Panc1 (cell line): Measurements from ENCODE around the gene NOL7. TPM values are rescaled to one million over a fixed set of nuclear protein-coding genes. Genes with fewer than 3 reads are reported as not detected.

ENCODE experiments used
- ATAC-seq: fragments of 200-7000 bp; cut with Tn5 transposase; 2 replicates; pipeline ENCODE4 v1.9.1; 2020; ENCODE audit warnings: mild to moderate bottlenecking, moderate library complexity
- BruUV-seq: library from RNA; stranded (reverse); fragments of 400-500 nt; replicated peaks from 2 replicates; lab custom pipeline; 2021; lab: Mats Ljungman, UMichigan
- CTCF ChIA-PET: fragments of 300-600 bp; sonication (Branson Sonifier 250); formaldehyde crosslinking; loops from one replicate; lab custom pipeline; 2022; ENCODE audit warnings: antibody characterized with exemption; lab: Charles Lee
- POLR2A ChIA-PET: fragments of 300-600 bp; sonication (Branson Sonifier 250); formaldehyde crosslinking; loops from one replicate; lab custom pipeline; 2022; ENCODE audit warnings: antibody characterized with exemption; lab: Charles Lee
- DNase-seq: peaks from one replicate; pipeline ENCODE4 v3.0.0-alpha.2; 2010; ENCODE audit warnings: low read depth, low spot score
- H3K27ac ChIP-seq: 2 replicates; pipeline ENCODE4 v1.5.1; 2011; ENCODE audit warnings: mild to moderate bottlenecking, low read length, inconsistent platforms
- H3K27me3 ChIP-seq: fragments of 200-500 bp; sonication (Bioruptor generic); 2 replicates; pipeline ENCODE4 v1.6.0; 2014; ENCODE audit warnings: low read length, inconsistent platforms; ENCODE audit not compliant: control insufficient read depth, insufficient read depth
- H3K36me3 ChIP-seq: fragments of 200-500 bp; sonication (Bioruptor generic); 2 replicates; pipeline ENCODE4 v1.5.1; 2014; ENCODE audit warnings: inconsistent platforms, mild to moderate bottlenecking, low read length, moderate library complexity; ENCODE audit not compliant: control insufficient read depth, insufficient read depth
- H3K4me1 ChIP-seq: 2 replicates; pipeline ENCODE4 v1.5.1; 2011; ENCODE audit warnings: inconsistent platforms, mild to moderate bottlenecking, low read length, moderate library complexity; ENCODE audit not compliant: control insufficient read depth, insufficient read depth
- H3K4me3 ChIP-seq, 2 experiments: 2 replicates each; pipeline ENCODE4 v1.5.1; 2011 to 2012; ENCODE audit warnings: low read depth in 2 of 2, low read length in 2 of 2, mild to moderate bottlenecking in 2 of 2, inconsistent platforms in 1 of 2, moderate library complexity in 1 of 2
- H3K9me3 ChIP-seq: fragments of 200-500 bp; sonication (Bioruptor generic); 2 replicates; pipeline ENCODE4 v1.5.1; 2014; ENCODE audit warnings: low read depth, mild to moderate bottlenecking, inconsistent platforms, low read length, moderate library complexity; ENCODE audit not compliant: control insufficient read depth, insufficient read depth
- POLR2AphosphoS5 ChIP-seq: IDR thresholded peaks from 2 replicates; pipeline ENCODE4 v1.6.1; 2012; ENCODE audit warnings: mild to moderate bottlenecking, low read depth, low read length, moderate library complexity
- SIN3A ChIP-seq: IDR thresholded peaks from 2 replicates; pipeline ENCODE4 v1.6.1; 2012; ENCODE audit warnings: low read depth, mild to moderate bottlenecking, low read length, moderate library complexity, borderline replicate concordance; ENCODE audit not compliant: insufficient read depth
- TCF7L2 ChIP-seq: IDR thresholded peaks from 2 replicates; pipeline ENCODE4 v1.6.1; 2011; ENCODE audit warnings: mild to moderate bottlenecking, low read depth, low read length, inconsistent platforms
- in situ Hi-C: cut with HindIII; loops from 2 replicates; pipeline ENCODE4 v1.10.0; 2016; ENCODE audit warnings: low sequenced_read_pairs, low pct_unique_long_range_greater_than_20kb
- intact Hi-C: fragments of 100-400 bp; cut with micrococcal nuclease; formaldehyde crosslinking; loops from one replicate; pipeline ENCODE4 v1.10.0; 2022; ENCODE audit not compliant: unreplicated experiment
- total RNA-seq: library from RNA; stranded (reverse); gene quantifications from one replicate; pipeline ENCODE4 v1.2.1, GENCODE V29; 2021; ENCODE audit not compliant: unreplicated experiment
- TF ChIP-seq, protein P1 (sequence below), 2 experiments: IDR thresholded peaks; 2 replicates each; pipeline ENCODE4 v1.6.1; 2011 to 2012; ENCODE audit warnings: low read depth in 2 of 2, control low read depth in 1 of 2, low read length in 1 of 2, mild to moderate bottlenecking in 1 of 2, moderate library complexity in 1 of 2; ENCODE audit not compliant: insufficient read depth in 1 of 2
- TF ChIP-seq, protein P2 (sequence below): fragments of 450-650 bp; IDR thresholded peaks from 2 replicates; pipeline ENCODE4 v1.5.1; 2017; ENCODE audit warnings: mild to moderate bottlenecking

NOL7 gene
- total RNA-seq, 1 experiment from 2014 or later, result 74.4 TPM

DNA sequence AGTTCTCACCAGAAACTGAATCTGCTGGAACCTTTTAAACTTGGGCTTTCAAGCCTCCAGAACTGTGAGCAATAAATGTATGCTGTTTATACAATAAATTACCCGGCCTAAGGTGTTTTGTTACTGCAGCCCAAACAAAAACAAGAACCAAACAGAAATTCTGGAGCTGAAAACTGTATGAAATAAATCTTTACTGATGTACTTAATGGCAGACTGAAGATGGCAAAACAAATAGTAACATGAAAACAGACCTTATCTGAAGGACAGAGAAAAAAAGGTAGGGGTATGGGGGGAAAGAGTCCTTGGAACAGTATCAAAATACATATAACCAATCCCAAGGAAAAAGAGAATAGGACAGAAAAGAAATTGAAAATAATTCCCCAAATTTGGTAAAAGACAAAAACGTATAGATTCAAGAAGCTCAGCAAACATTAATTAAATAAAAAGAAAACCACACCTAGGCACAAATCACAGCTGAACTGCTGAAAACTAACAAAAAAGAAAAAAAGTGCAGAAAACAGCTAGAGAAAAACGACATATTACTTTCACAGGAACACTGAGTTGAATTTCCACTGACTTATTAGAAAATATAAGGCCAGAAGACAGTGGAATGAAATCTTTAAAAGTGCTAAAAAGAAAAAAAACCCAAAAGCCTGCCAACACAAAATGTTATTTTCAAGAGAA is 47.7 kb downstream of the NOL7 start:
- ATAC-seq (no peak), DNase-seq (no peak)
- Histone ChIP-seq H3K4me1 (peaks cover 11% of the 10 kb centered on the region), H3K36me3 (no peaks in the 10 kb centered on the region), H3K27ac (no peak overlapping the region), H3K27me3 (no peaks in the 10 kb centered on the region), H3K4me3 (no peak overlapping the region), H3K9me3 (no peaks in the 10 kb centered on the region)
- ChIA-PET POLR2A (no interaction called here), CTCF (no interaction called here)
- BruUV-seq, result no TSS peak
- in situ Hi-C loops (no loop called here), intact Hi-C loops (no loop called here)
- TF ChIP-seq, protein P1, sequence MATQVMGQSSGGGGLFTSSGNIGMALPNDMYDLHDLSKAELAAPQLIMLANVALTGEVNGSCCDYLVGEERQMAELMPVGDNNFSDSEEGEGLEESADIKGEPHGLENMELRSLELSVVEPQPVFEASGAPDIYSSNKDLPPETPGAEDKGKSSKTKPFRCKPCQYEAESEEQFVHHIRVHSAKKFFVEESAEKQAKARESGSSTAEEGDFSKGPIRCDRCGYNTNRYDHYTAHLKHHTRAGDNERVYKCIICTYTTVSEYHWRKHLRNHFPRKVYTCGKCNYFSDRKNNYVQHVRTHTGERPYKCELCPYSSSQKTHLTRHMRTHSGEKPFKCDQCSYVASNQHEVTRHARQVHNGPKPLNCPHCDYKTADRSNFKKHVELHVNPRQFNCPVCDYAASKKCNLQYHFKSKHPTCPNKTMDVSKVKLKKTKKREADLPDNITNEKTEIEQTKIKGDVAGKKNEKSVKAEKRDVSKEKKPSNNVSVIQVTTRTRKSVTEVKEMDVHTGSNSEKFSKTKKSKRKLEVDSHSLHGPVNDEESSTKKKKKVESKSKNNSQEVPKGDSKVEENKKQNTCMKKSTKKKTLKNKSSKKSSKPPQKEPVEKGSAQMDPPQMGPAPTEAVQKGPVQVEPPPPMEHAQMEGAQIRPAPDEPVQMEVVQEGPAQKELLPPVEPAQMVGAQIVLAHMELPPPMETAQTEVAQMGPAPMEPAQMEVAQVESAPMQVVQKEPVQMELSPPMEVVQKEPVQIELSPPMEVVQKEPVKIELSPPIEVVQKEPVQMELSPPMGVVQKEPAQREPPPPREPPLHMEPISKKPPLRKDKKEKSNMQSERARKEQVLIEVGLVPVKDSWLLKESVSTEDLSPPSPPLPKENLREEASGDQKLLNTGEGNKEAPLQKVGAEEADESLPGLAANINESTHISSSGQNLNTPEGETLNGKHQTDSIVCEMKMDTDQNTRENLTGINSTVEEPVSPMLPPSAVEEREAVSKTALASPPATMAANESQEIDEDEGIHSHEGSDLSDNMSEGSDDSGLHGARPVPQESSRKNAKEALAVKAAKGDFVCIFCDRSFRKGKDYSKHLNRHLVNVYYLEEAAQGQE (IDR thresholded peaks at IDR 0.05; ENCODE audit: insufficient read depth in 1 of 2, low read depth in 2 of 2, low read length in 1 of 2), result no peak
- TF ChIP-seq SIN3A (no peak), TCF7L2 (no peak), POLR2AphosphoS5 (no peak)
- TF ChIP-seq, protein P2, sequence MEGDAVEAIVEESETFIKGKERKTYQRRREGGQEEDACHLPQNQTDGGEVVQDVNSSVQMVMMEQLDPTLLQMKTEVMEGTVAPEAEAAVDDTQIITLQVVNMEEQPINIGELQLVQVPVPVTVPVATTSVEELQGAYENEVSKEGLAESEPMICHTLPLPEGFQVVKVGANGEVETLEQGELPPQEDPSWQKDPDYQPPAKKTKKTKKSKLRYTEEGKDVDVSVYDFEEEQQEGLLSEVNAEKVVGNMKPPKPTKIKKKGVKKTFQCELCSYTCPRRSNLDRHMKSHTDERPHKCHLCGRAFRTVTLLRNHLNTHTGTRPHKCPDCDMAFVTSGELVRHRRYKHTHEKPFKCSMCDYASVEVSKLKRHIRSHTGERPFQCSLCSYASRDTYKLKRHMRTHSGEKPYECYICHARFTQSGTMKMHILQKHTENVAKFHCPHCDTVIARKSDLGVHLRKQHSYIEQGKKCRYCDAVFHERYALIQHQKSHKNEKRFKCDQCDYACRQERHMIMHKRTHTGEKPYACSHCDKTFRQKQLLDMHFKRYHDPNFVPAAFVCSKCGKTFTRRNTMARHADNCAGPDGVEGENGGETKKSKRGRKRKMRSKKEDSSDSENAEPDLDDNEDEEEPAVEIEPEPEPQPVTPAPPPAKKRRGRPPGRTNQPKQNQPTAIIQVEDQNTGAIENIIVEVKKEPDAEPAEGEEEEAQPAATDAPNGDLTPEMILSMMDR, result no peak

DNA sequence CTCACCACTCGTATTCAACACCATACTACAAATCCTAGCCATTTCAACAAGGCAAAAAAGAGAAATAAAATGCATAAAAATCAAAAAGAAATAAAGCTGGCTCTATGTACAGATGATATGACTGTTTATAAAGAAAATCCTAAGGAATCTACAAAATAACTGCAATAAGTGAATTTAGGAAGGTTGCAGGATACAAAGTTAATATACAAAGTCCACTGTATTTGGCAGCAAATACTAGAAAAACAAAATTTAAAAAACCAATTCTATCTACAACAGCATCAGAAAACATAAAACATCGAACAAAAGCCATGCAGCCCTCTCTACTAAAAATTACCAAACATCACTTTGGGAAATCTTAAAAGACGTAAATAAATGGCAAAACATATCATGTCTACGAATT is 48.9 kb downstream of the NOL7 start:
- Histone ChIP-seq H3K4me3 (no peak overlapping the region), H3K9me3 (no peaks in the 10 kb centered on the region), H3K4me1 (peaks cover 11% of the 10 kb centered on the region), H3K27ac (no peak overlapping the region), H3K36me3 (no peaks in the 10 kb centered on the region), H3K27me3 (no peaks in the 10 kb centered on the region)
- TF ChIP-seq, protein P1 (IDR thresholded peaks at IDR 0.05; ENCODE audit: insufficient read depth in 1 of 2, low read depth in 2 of 2, low read length in 1 of 2), result no peak
- no peak for TF ChIP-seq TCF7L2
- TF ChIP-seq POLR2AphosphoS5, result no peak
- no peak for TF ChIP-seq SIN3A
- TF ChIP-seq, protein P2, result no peak
- DNase-seq (no peak), ATAC-seq (no peak)
- POLR2A ChIA-PET, result no interaction called here
- in situ Hi-C loops, result no loop called here
- BruUV-seq, result no TSS peak
- intact Hi-C loops, result no loop called here
- CTCF ChIA-PET, result no interaction called here
